CD4-positive, alpha-beta T cell treated with Interferon alpha-2 for 1 hour (primary cell): ENCODE results near the gene TTC39B.
A peak's percentile ranks its signal among the peaks of the same experiment; 100 is the strongest.

Experiments used
- DNase-seq, 2 donors: peaks; one replicate each; pipeline ENCODE4 v3.0.0-alpha.2; 2020 to 2022

The TTC39B gene

DNA sequence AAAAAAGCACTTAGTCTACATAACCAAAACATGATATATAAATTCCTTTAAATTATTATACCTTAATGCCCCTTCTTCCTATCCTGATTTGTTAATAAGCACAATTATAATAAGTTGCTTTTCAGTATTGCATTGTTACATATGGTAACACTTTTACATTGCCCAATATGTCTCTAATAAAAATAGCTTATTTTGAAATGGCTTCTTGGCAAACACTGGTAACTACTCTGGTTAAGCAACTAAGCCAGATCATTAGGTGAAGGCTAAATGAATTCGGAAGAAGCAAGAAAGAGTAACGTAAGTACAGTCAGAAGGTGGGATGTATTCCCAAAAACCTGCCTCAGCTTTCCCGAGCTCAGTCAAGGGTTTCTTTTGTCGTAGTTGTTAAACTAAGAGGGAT lies 85.3 kb downstream of the TTC39B start:
- DNase-seq, result no peak

GRCh38 chr9:15220658-15221318 lies 86.2 kb downstream of the TTC39B start:
- DNase-seq, result no peak

- DNase-seq, result no peak
These were observed 87.5 kb downstream of the TTC39B start for GRCh38 chr9:15219546-15219945.

GRCh38 chr9:15218994-15219393 lies 88.0 kb downstream of the TTC39B start:
- no peak for DNase-seq

GRCh38 chr9:15213249-15213648 lies 93.8 kb downstream of the TTC39B start:
- DNase-seq, result no peak

DNA sequence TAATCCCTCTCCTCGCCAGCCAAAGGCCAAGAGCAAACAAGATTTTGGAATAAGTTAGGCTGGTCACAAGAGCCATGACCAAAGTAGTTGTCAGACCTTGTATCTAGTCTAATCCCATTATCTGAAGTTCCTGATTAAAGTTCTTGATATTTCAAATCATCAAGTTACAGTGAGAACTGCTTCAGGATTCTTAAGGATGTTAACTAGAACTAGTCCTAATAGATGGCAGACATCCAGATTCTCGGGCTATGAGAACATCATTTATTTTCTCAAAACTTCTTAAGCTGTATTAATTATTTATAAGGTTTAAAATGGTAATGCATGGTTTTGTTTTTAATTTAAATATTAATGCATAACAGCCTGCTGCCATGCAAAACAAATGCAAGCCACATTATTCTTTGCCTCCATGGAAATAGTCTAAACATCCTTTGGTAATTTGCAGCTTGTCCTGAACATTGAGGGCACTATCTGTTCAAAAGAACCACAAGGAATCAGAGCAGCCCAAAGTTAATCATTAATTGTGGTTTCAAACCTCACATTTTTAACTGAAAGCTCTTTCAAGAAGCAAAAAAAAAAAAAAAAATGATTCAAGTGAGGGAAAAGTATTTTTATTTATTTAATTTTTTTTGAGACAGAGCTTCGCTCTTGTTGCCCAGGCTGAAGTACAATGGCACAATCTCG lies 95.1 kb downstream of the TTC39B start:
- no peak for DNase-seq

DNA sequence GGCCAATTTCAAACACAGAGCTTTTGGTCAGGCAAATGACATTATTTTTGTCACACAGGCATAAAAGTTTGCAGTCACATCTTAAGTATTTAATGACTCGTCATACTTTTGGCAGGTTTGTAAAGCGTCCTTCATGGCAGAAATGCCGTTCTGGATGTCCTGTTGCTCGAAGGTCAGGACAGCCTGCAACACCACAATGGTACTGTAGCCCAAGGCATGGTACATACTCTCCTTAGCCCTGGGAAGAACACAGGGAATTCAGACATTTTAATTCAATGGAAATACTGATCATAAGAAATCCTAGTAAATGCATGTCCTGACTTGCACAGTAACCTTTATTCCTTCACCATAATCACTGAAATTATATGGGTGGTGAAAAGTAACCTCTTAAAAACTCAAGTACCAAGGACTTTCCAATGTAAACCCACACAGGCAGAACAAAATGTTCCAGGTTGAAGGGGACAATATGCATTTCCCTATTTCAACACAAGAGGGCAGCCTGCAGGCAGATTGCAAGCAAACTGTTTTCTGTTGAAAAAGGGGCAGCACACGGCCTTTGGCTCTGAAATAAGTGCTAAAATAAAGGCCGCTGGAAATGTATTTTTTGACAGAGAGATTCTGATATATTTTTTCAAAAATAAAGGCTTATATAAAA lies 95.7 kb downstream of the TTC39B start:
- DNase-seq, result peak; percentile 53 to 74

GRCh38 chr9:15206903-15207696 lies 99.9 kb downstream of the TTC39B start:
- no peak for DNase-seq

- DNase-seq, result no peak
These were observed 101.2 kb downstream of the TTC39B start for GRCh38 chr9:15205632-15206420.

DNA sequence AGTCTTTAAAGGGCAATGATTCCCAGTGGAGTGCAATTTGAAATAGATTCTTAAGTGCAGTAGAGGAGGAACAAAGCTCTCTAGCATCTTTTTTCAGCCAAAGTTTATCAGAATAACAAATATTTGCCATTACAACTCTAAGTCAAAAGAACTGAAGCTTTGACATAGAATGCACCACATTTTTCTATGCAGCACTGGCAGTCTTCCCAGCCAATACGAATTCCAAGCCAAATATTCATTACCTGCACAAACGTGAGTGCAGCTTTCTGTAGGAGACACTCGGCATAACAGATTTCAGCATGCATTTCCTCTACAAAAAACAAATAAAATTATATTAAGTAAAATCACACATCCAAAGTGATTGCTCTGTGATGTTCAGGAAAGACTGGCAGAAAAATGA lies 103.4 kb downstream of the TTC39B start:
- no peak for DNase-seq

DNA sequence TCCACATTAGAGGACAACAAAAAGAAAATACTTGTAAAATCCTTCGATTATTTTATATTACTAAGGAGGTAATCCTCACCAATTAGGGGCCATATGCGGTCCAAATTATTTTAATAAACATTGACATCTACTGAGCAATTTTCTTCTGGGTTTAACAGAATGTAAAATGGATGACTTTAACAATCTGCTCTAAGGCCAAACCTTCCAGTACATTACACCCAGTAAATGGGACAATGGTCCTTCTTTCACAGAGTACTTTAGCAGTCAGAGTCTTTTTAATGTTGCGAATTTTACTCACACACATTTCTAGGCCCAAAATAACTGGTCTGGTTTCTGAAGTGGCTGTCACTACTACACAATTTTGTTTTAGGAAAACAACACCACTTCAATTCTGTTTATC lies 106.9 kb downstream of the TTC39B start:
- no peak for DNase-seq

DNA sequence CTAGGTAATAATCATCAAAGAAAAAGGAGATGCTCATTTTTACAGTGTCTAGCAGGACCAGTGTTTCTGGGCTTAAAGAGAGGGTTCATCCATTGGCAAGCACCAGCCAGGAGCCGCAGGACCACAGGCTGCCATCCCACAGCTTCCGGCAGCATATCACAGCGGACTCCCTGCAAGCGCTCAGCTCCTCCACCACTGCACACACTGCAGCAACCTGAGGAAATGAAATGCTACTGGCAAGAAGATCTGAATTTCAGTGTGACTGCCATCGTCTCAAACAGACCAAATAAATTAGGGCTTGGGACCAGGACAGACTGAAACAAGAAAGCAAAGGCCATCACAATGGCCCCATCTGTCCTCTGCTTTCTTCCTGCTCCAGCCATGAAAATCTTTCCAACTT lies 114.2 kb downstream of the TTC39B start:
- no peak for DNase-seq

GRCh38 chr9:15191378-15191777 lies 115.6 kb downstream of the TTC39B start:
- DNase-seq, result no peak

- DNase-seq, result no peak
These were observed 117.5 kb downstream of the TTC39B start for GRCh38 chr9:15189481-15189880.

DNA sequence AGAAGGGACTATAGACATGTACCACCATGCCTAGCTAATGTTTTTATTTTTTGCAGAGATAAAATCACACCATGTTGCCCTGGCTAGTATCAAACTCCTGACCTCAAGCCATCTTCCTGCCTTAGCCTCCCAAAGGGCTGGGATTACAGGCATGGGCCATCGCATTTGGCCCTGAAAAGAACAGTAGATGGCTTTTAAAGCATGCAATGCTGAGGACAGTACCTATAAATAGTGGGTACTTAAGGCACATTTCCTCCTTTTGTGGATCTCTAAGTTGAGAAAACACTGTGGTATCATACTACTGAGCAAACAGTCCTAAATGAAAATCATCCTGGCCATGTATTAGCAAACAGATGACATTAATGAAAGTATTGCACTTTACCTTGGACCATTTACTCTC lies 119.4 kb downstream of the TTC39B start:
- no peak for DNase-seq

- no peak for DNase-seq
These were observed 124.3 kb downstream of the TTC39B start for GRCh38 chr9:15182730-15183129.

- DNase-seq, result no peak
These were observed 124.9 kb downstream of the TTC39B start for GRCh38 chr9:15182101-15182551.

- no peak for DNase-seq
These were observed 126.9 kb downstream of the TTC39B start for GRCh38 chr9:15180124-15180523.

- DNase-seq, result no peak
These were observed 128.4 kb downstream of the TTC39B start for GRCh38 chr9:15178631-15179030.

DNA sequence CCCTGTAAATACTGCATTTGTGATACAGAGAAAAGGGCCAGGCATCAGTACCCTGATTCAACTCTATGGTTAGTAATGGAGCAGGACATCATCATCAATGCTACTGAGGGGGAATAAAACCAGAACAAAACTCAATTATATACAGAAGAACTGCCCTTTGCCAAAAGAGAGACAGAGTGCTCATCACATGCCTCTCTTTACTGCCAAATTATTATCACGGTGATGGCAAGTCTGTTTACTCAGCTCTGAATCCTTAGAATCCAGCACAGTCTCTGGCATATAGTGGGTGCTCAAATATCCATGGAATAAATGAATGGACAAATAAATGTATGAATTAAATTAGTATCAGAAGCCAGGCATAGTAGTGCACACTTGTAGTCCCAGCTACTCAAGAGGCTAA lies 130.2 kb downstream of the TTC39B start:
- no peak for DNase-seq

GRCh38 chr9:15163931-15164330 lies 143.1 kb downstream of the TTC39B start:
- no peak for DNase-seq

DNA sequence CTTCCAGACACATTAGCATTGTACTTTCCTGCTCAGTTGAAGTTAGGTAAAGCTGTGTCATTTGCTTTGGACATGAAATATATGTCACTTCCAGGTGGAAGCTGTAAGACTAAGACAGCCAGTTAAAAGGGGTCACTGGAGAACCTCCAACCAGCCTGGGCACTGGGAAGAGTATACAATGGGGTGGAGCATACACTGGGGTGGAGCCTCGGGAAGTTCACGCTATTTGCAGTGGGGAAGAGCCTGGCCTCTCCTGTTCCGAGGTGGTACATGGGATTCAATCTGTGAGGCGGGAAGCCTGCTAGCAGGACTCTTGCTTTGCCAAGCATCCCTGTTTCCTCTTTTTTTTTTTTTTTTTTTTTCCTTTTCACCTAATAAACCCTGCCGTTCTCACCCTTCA lies 145.3 kb downstream of the TTC39B start:
- DNase-seq, result no peak

- no peak for DNase-seq
These were observed 146.3 kb downstream of the TTC39B start for GRCh38 chr9:15160673-15161072.
